ENCODE measurements around the gene SLCO2B1. TPM values are rescaled to one million over a fixed set of nuclear protein-coding genes. Genes with fewer than 3 reads are reported as not detected.
A peak's percentile ranks its signal among the peaks of the same experiment; 100 is the strongest.

Gene SLCO2B1
- total and polyA plus RNA-seq, 2 of the 8 experiments (the other 6 are each of a cell fraction or from before 2014, with no cell fraction given), result 0.03 TPM; not detected in 1

GRCh38 chr11:75202195-75202594, 51.3 kb downstream of the SLCO2B1 start:
- Histone ChIP-seq H3K79me2 (ENCODE audit: control insufficient read depth in 1 of 2, insufficient read depth in 2 of 2, low read length in 2 of 2) (no peaks in the 10 kb centered on the region), H3K23me2 (ENCODE audit: low read depth, low read length) (no peaks in the 10 kb centered on the region), H2BK5ac (ENCODE audit: low read depth, low read length) (peak overlapping the region; percentile 40; the same call in 1 of the 2 replicates), H3K4ac (replicated peaks; ENCODE audit: insufficient read length, low read depth, low read length) (peak overlapping the region; percentile 40), H4K5ac (ENCODE audit: insufficient read length, low read depth, low read length) (no peak overlapping the region), H4K20me1 (replicated peaks in 1 of 2; ENCODE audit: control insufficient read depth in 1 of 2, insufficient read depth in 2 of 2, low read length in 2 of 2) (no peaks in the 10 kb centered on the region), H4K8ac (ENCODE audit: extremely low read depth, insufficient read depth, low read length) (no peak overlapping the region), H3K23ac (ENCODE audit: insufficient read length) (no peak overlapping the region), H3K9ac (replicated peaks in 1 of 4; ENCODE audit: extremely low read depth in 1 of 4, low read depth in 3 of 4, low read length in 3 of 4) (no peak overlapping the region), H3K56ac (replicated peaks; ENCODE audit: insufficient read length, low read depth, low read length) (no peak overlapping the region), H2AFZ (ENCODE audit: low read length) (no peak overlapping the region), H3K79me1 (ENCODE audit: low read depth, low read length) (no peaks in the 10 kb centered on the region), H2BK120ac (replicated peaks; ENCODE audit: low read depth, low read length) (no peak overlapping the region), H3K27me3 (replicated peaks in 1 of 4; ENCODE audit: control insufficient read depth in 3 of 4, extremely low read depth in 1 of 4, insufficient read depth in 3 of 4, low read length in 3 of 4) (no peaks in the 10 kb centered on the region), H3K18ac (ENCODE audit: extremely low read depth, low read length) (0 out of 2 replicates have a peak overlapping the region, but pooled peaks have one; percentile 4), H2BK15ac (ENCODE audit: low read length) (no peak overlapping the region), H2BK20ac (ENCODE audit: low read length) (0 out of 2 replicates have a peak overlapping the region, but pooled peaks have one; percentile 3), H3K4me3 (ENCODE audit: extremely low read depth in 1 of 4, insufficient read depth in 2 of 4, low read depth in 3 of 4, low read length in 4 of 4) (no peak overlapping the region), H2AK5ac (ENCODE audit: low read depth, low read length) (no peak overlapping the region), H3K36me3 (ENCODE audit: control insufficient read depth in 2 of 4, insufficient read depth in 4 of 4, low read length in 3 of 4) (no peaks in the 10 kb centered on the region), H4K91ac (replicated peaks; ENCODE audit: insufficient read length, low read length) (peak overlapping the region; percentile 30), H3K4me1 (replicated peaks in 1 of 4; ENCODE audit: control insufficient read depth in 3 of 4, insufficient read depth in 4 of 4, low read length in 3 of 4) (0 out of 7 replicates have a peak, but pooled peaks cover 0 to 2% (median 0%) of the 10 kb centered on the region in 4 experiments), H3K4me2 (ENCODE audit: insufficient read depth in 1 of 2, low read depth in 2 of 2, low read length in 2 of 2) (no peak overlapping the region; a peak in 1 of 4 replicates), H3K9me3 (ENCODE audit: insufficient read depth in 2 of 2, low read depth in 1 of 2, low read length in 1 of 2) (no peaks in the 10 kb centered on the region), H3K14ac (ENCODE audit: insufficient read length) (no peak overlapping the region), H3K27ac (ENCODE audit: low read depth, low read length) (no peak overlapping the region), H2BK12ac (ENCODE audit: low read depth, low read length) (peak overlapping the region; percentile 76; the same call in 1 of the 2 replicates)
- FAIRE-seq (no peak), DNase-seq (ENCODE audit: low read depth in 1 of 2, low spot score in 2 of 2) (no peak)
- ChIA-PET CTCF (ENCODE audit: partially characterized antibody) (interaction anchor here (0.8 to 45.7 kb wide), 12 partner anchors 12 to 272 kb away, joined by 3 to 825 read pairs (median 41); partner anchors contain the start of genes SLCO2B1 and TPBGL), POLR2A (ENCODE audit: partially characterized antibody) (interaction anchor here (1.8 kb wide), 1 partner anchor 11 kb away, joined by 8 read pairs; no protein-coding TSS in a partner anchor)
- 94% methylated on average over 6 of the region's 6 CpGs; no CpG with 5 or more reads in 1 of the 2 experiments for WGBS, 2 experiments (ENCODE audit: extremely low coverage in 1 of 2, insufficient coverage in 1 of 2, insufficient read length in 1 of 2, insufficient replicate concordance in 2 of 2, low coverage in 1 of 2, low lambda C conversion rate in 2 of 2, missing lambda C conversion rate in 1 of 2)
- no peak for TF ChIP-seq RFX5 (IDR thresholded peaks at IDR 0.05; ENCODE audit: borderline replicate concordance, low read depth, low read length)

Data from H1 (cell line).